ENCODE data around the gene VDAC1. TPM values are rescaled to one million over a fixed set of nuclear protein-coding genes. Genes with fewer than 3 reads are reported as not detected.
A peak's percentile ranks its signal among the peaks of the same experiment; 100 is the strongest.

Gene VDAC1
- total and polyA plus RNA-seq, 2 donors from 2014 or later, result 148 to 285 TPM

- H3K4me1 ChIP-seq (ENCODE audit: control insufficient read depth in 2 of 3, insufficient read depth in 2 of 3, low read depth in 1 of 3, low read length in 3 of 3), result peaks cover 0 to 41% (median 38%) of the 10 kb centered on the region in 3 donors
- peak overlapping the region; percentile 17 to 83 (median 66) for H3K9ac ChIP-seq (ENCODE audit: low read length in 3 of 3)
- intact Hi-C loops (cut with DNase I), result no loop called here
- DNase-seq (no peak), FAIRE-seq (no peak)
- TF ChIP-seq, protein P1, sequence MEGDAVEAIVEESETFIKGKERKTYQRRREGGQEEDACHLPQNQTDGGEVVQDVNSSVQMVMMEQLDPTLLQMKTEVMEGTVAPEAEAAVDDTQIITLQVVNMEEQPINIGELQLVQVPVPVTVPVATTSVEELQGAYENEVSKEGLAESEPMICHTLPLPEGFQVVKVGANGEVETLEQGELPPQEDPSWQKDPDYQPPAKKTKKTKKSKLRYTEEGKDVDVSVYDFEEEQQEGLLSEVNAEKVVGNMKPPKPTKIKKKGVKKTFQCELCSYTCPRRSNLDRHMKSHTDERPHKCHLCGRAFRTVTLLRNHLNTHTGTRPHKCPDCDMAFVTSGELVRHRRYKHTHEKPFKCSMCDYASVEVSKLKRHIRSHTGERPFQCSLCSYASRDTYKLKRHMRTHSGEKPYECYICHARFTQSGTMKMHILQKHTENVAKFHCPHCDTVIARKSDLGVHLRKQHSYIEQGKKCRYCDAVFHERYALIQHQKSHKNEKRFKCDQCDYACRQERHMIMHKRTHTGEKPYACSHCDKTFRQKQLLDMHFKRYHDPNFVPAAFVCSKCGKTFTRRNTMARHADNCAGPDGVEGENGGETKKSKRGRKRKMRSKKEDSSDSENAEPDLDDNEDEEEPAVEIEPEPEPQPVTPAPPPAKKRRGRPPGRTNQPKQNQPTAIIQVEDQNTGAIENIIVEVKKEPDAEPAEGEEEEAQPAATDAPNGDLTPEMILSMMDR (IDR thresholded peaks at IDR 0.05; ENCODE audit: borderline replicate concordance, extremely low read depth, insufficient read depth), result no peak
- H3K27ac ChIP-seq (ENCODE audit: low read depth in 2 of 2, low read length in 2 of 2), result peak overlapping the region; percentile 98 to 99
- no peaks in the 10 kb centered on the region for H3K27me3 ChIP-seq (ENCODE audit: control insufficient read depth, insufficient read depth, low read length)
- no peaks in the 10 kb centered on the region for H3K9me3 ChIP-seq (ENCODE audit: control insufficient read depth in 2 of 3, insufficient read depth in 1 of 3, low read length in 3 of 3)
- peak overlapping the region; percentile 50 to 81 (median 75) for H3K4me3 ChIP-seq (ENCODE audit: low read length in 3 of 3)
- H3K36me3 ChIP-seq (ENCODE audit: control insufficient read depth in 2 of 3, insufficient read depth in 3 of 3, low read length in 3 of 3), result peaks cover 0 to 4% (median 0%) of the 10 kb centered on the region in 3 donors
Measured at GRCh38 chr5:134003064-134003816, 1.5 kb downstream of the VDAC1 start.

DNA sequence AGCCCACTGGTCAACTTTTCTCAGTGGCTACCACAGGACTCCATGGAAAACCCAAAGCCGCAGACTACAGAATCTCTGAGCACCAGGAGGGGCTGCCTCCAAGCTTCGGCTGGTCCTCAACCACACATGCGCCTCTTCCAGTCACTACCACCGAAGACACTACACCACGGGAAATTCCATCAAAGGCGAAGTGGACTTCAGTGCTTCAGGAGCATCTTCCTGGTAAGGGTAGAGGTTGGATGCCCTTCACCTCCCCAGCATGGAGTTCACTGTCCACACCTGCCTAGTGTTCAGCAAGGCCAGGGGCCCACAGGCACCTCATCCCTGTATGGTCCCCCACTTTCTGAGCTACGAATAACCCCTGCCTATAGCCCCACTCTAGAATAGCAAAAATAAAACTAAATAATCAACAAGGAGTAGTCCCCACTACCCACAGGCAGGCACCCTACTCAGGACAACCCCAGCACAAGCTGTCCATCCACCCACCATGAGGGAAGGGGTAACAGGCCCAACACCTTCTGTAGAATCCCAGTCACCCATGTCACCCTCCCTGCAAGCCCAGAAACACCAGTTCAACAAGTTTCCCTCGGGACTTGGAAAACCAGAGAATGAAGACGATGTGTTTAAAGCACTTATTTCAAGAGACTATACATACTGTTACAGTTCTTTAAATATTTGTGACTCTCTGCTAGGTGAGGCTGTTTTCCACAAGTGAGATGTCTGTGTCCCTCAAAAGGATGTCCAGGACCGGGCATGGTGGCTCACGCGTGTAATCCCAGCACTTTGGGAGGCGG lies 2.6 kb downstream of the VDAC1 start:
- no peaks in the 10 kb centered on the region for H3K27me3 ChIP-seq (ENCODE audit: control insufficient read depth, insufficient read depth, low read length)
- FAIRE-seq, result no peak
- H3K27ac ChIP-seq (ENCODE audit: low read depth in 2 of 2, low read length in 2 of 2), result peak overlapping the region in 1 of 2 donors; percentile 20
- peak overlapping the region in 1 of 3 donors; percentile 83 for H3K9ac ChIP-seq (ENCODE audit: low read length in 3 of 3)
- no peak for DNase-seq
- peak overlapping the region in 1 of 3 donors; percentile 81 for H3K4me3 ChIP-seq (ENCODE audit: low read length in 3 of 3)
- TF ChIP-seq, protein P1 (IDR thresholded peaks at IDR 0.05; ENCODE audit: borderline replicate concordance, extremely low read depth, insufficient read depth), result no peak
- intact Hi-C loops (cut with DNase I), result no loop called here
- H3K9me3 ChIP-seq (ENCODE audit: control insufficient read depth in 2 of 3, insufficient read depth in 1 of 3, low read length in 3 of 3), result no peaks in the 10 kb centered on the region
- H3K4me1 ChIP-seq (ENCODE audit: control insufficient read depth in 2 of 3, insufficient read depth in 2 of 3, low read depth in 1 of 3, low read length in 3 of 3), result peaks cover 0 to 41% (median 39%) of the 10 kb centered on the region in 3 donors
- peaks cover 0 to 4% (median 0%) of the 10 kb centered on the region in 3 donors for H3K36me3 ChIP-seq (ENCODE audit: control insufficient read depth in 2 of 3, insufficient read depth in 3 of 3, low read length in 3 of 3)

- TF ChIP-seq, protein P1 (IDR thresholded peaks at IDR 0.05; ENCODE audit: borderline replicate concordance, extremely low read depth, insufficient read depth), result no peak
- intact Hi-C loops (cut with DNase I), result no loop called here
- Histone ChIP-seq H3K27ac (ENCODE audit: low read depth in 2 of 2, low read length in 2 of 2) (no peak overlapping the region), H3K27me3 (ENCODE audit: control insufficient read depth, insufficient read depth, low read length) (no peaks in the 10 kb centered on the region), H3K4me3 (ENCODE audit: low read length in 3 of 3) (no peak overlapping the region), H3K36me3 (ENCODE audit: control insufficient read depth in 2 of 3, insufficient read depth in 3 of 3, low read length in 3 of 3) (peaks cover 0 to 4% (median 0%) of the 10 kb centered on the region in 3 donors), H3K9ac (ENCODE audit: low read length in 3 of 3) (no peak overlapping the region), H3K9me3 (ENCODE audit: control insufficient read depth in 2 of 3, insufficient read depth in 1 of 3, low read length in 3 of 3) (no peaks in the 10 kb centered on the region), H3K4me1 (ENCODE audit: control insufficient read depth in 2 of 3, insufficient read depth in 2 of 3, low read depth in 1 of 3, low read length in 3 of 3) (peaks cover 0 to 52% (median 50%) of the 10 kb centered on the region in 3 donors)
- DNase-seq, result no peak
- FAIRE-seq, result no peak
Measured at GRCh38 chr5:134000696-134001453, 3.9 kb downstream of the VDAC1 start.
